ENCODE measurements around the gene PJVK.
A peak's percentile ranks its signal among the peaks of the same experiment; 100 is the strongest.

The PJVK gene

DNA sequence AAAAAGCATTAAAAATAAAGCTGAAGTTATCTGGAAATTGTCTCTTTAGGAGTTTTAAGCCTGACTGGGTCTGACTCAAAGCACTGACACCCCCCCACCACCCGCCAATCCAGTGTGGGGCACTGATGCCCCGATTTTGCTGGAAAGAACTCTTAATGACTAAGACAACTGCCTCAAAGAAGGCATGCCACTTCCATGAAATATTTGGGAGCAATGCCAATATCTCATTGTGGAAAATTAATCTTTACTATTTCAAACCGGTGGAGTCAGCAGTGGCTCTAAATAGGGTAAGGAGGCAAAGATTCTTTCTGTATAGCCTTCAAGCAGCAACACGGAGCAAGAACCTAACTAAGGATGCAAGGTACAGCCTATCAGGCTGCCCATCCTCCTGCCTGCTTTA, 22.8 kb downstream of the PJVK start:
- Histone ChIP-seq H3K4me3 (ENCODE audit: low read depth in 1 of 2, low read length in 1 of 2) (no peak overlapping the region), H3K36me3 (no peaks in the 10 kb centered on the region), H3K27ac (no peak overlapping the region), H3K9me3 (no peaks in the 10 kb centered on the region), H3K4me1 (ENCODE audit: control insufficient read depth in 1 of 2, insufficient read depth in 1 of 2, low read depth in 1 of 2, low read length in 1 of 2) (peaks cover 7 to 11% of the 10 kb centered on the region in 2 experiments), H3K27me3 (no peaks in the 10 kb centered on the region)
- TF ChIP-seq, protein P1, sequence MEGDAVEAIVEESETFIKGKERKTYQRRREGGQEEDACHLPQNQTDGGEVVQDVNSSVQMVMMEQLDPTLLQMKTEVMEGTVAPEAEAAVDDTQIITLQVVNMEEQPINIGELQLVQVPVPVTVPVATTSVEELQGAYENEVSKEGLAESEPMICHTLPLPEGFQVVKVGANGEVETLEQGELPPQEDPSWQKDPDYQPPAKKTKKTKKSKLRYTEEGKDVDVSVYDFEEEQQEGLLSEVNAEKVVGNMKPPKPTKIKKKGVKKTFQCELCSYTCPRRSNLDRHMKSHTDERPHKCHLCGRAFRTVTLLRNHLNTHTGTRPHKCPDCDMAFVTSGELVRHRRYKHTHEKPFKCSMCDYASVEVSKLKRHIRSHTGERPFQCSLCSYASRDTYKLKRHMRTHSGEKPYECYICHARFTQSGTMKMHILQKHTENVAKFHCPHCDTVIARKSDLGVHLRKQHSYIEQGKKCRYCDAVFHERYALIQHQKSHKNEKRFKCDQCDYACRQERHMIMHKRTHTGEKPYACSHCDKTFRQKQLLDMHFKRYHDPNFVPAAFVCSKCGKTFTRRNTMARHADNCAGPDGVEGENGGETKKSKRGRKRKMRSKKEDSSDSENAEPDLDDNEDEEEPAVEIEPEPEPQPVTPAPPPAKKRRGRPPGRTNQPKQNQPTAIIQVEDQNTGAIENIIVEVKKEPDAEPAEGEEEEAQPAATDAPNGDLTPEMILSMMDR (IDR thresholded peaks at IDR 0.05), result no peak

GRCh38 chr2:178474560-178474959, 23.4 kb downstream of the PJVK start:
- Histone ChIP-seq H3K4me1 (ENCODE audit: control insufficient read depth in 1 of 2, insufficient read depth in 1 of 2, low read depth in 1 of 2, low read length in 1 of 2) (peaks cover 14 to 18% of the 10 kb centered on the region in 2 experiments), H3K27me3 (no peaks in the 10 kb centered on the region), H3K36me3 (no peaks in the 10 kb centered on the region), H3K27ac (no peak overlapping the region), H3K9me3 (no peaks in the 10 kb centered on the region), H3K4me3 (ENCODE audit: low read depth in 1 of 2, low read length in 1 of 2) (no peak overlapping the region)
- TF ChIP-seq, protein P1 (IDR thresholded peaks at IDR 0.05), result no peak

- Histone ChIP-seq H3K27me3 (no peaks in the 10 kb centered on the region), H3K4me3 (ENCODE audit: low read depth in 1 of 2, low read length in 1 of 2) (no peak overlapping the region), H3K27ac (no peak overlapping the region), H3K4me1 (ENCODE audit: control insufficient read depth in 1 of 2, insufficient read depth in 1 of 2, low read depth in 1 of 2, low read length in 1 of 2) (peaks cover 27 to 31% of the 10 kb centered on the region in 2 experiments), H3K36me3 (no peaks in the 10 kb centered on the region), H3K9me3 (no peaks in the 10 kb centered on the region)
- TF ChIP-seq, protein P1 (IDR thresholded peaks at IDR 0.05), result no peak
Observed at GRCh38 chr2:178476477-178476876, 25.3 kb downstream of the PJVK start.

GRCh38 chr2:178477443-178478129, 26.4 kb downstream of the PJVK start:
- TF ChIP-seq, protein P1 (IDR thresholded peaks at IDR 0.05), result no peak
- no peaks in the 10 kb centered on the region for H3K36me3 ChIP-seq
- H3K27ac ChIP-seq, result peak overlapping the region; percentile 92
- peaks cover 38 to 42% of the 10 kb centered on the region in 2 experiments for H3K4me1 ChIP-seq (ENCODE audit: control insufficient read depth in 1 of 2, insufficient read depth in 1 of 2, low read depth in 1 of 2, low read length in 1 of 2)
- H3K27me3 ChIP-seq, result no peaks in the 10 kb centered on the region
- no peaks in the 10 kb centered on the region for H3K9me3 ChIP-seq
- peak overlapping the region; percentile 83 to 99 for H3K4me3 ChIP-seq (ENCODE audit: low read depth in 1 of 2, low read length in 1 of 2)

DNA sequence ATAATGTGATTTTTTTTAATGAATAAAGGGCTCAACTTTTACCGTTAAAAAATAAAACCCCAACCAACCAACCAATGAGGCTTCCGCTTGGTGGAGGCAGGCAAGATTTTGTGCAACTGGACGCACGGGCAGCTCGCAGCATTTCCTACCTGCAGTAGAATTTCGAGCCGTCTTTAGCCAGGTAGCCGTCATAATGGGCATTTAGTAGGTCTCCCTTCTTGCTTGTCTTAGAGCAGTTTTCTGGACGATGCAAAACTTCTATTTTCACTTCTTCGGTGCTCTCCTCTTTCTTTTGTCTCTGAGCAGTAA, 26.9 kb downstream of the PJVK start:
- Histone ChIP-seq H3K27ac (peak overlapping the region; percentile 92), H3K9me3 (no peaks in the 10 kb centered on the region), H3K27me3 (no peaks in the 10 kb centered on the region), H3K36me3 (no peaks in the 10 kb centered on the region), H3K4me1 (ENCODE audit: control insufficient read depth in 1 of 2, insufficient read depth in 1 of 2, low read depth in 1 of 2, low read length in 1 of 2) (peaks cover 43 to 47% of the 10 kb centered on the region in 2 experiments), H3K4me3 (ENCODE audit: low read depth in 1 of 2, low read length in 1 of 2) (peak overlapping the region; percentile 83 to 99)
- TF ChIP-seq, protein P1 (IDR thresholded peaks at IDR 0.05), result no peak
